ENCODE results near the gene KCNQ2.

DNA sequence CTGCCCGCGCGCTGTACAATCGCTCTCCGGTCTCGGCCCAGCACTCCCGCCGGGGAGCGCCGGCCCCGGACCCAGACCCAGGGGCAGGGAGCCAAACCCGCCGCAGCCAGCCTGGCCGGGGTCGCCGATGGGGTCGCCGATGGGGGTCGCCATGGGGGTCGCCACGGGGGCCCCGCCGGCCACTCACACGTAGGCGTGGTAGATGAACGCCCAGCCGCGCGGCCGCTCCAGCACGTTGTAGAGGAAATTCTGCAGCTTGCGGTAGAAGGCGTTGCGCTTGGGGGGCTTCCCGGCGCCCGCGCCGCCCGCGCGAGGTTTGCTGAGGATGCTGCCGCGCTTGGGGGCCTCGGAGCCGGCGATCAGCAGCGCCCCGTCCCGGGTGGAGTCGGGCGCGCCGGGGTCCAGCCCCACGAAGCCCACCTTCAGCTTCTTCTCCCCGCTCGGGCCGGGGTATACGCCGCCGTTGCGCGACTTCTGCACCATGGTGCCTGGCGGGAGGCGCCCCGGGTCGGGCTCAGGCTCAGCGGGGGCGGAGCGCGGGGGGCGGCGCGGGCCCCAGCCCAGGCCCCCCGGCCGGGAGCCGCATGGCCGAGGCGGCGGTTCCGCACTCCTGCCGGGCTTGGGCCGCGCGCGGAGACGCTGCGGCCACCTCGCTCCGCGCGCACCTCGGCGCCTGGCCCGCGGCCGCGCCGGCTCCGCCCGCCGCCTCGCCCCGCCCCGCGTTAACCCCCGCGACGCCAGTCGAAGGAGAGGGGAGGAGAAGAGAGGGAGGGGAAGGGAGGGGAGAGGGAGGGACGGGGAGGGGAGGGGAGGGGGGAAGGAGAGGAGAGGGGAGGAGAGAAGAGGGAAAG lies at the start of gene KCNQ2:
- TF ChIP-seq, protein P1, sequence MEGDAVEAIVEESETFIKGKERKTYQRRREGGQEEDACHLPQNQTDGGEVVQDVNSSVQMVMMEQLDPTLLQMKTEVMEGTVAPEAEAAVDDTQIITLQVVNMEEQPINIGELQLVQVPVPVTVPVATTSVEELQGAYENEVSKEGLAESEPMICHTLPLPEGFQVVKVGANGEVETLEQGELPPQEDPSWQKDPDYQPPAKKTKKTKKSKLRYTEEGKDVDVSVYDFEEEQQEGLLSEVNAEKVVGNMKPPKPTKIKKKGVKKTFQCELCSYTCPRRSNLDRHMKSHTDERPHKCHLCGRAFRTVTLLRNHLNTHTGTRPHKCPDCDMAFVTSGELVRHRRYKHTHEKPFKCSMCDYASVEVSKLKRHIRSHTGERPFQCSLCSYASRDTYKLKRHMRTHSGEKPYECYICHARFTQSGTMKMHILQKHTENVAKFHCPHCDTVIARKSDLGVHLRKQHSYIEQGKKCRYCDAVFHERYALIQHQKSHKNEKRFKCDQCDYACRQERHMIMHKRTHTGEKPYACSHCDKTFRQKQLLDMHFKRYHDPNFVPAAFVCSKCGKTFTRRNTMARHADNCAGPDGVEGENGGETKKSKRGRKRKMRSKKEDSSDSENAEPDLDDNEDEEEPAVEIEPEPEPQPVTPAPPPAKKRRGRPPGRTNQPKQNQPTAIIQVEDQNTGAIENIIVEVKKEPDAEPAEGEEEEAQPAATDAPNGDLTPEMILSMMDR (IDR thresholded peaks at IDR 0.05): no peak
- TF ChIP-seq POLR2A (IDR thresholded peaks at IDR 0.05): no peak
- TF ChIP-seq EP300 (IDR thresholded peaks at IDR 0.05): no peak
